ENCODE measurements around the gene UACA.

DNA sequence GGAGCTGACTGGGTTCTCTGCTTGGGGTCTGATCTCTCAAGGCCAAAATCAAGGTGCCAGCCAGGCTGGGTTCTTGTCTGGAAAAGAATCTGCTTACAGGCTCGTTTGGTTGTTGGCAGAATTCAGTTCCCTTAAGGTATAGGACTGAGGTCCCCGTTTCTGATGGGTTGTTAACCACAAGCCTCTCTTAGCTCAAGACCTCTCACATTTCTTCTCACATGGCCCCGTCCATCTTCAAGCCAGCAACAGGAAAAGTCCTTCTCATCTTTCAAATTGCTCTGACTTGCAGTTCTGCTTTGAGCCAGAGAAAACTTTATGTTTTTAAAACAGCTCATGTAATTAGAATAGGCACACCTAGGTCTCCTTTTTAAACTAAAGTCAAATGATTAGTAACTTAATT, 20.4 kb downstream of the UACA start:
- TF ChIP-seq ZFP3 (CRISPR knock-in tag; IDR thresholded peaks at IDR 0.05) (no peak), GLIS3 (CRISPR knock-in tag; IDR thresholded peaks at IDR 0.05) (no peak), ZFP30 (CRISPR knock-in tag; IDR thresholded peaks at IDR 0.05) (no peak), PATZ1 (CRISPR knock-in tag; IDR thresholded peaks at IDR 0.05; ENCODE audit: borderline replicate concordance) (no peak), ESRRG (CRISPR knock-in tag; IDR thresholded peaks at IDR 0.05) (no peak), SNAI2 (CRISPR knock-in tag; IDR thresholded peaks at IDR 0.05) (no peak), RARB (CRISPR knock-in tag; IDR thresholded peaks at IDR 0.05) (no peak), CSDC2 (CRISPR knock-in tag; IDR thresholded peaks at IDR 0.05) (no peak), CSRNP3 (CRISPR knock-in tag; IDR thresholded peaks at IDR 0.05) (no peak)

All from SK-N-SH treated with all-trans-retinoic acid at 6 μM for 48 hours (cell line).